Breast epithelium (tissue), 4 donors: ENCODE measurements around the gene MEIS2. TPM values are rescaled to one million over a fixed set of nuclear protein-coding genes. Genes with fewer than 3 reads are reported as not detected.

Experiments used
- DNase-seq, 2 donors: peaks; one replicate each; pipeline ENCODE4 v3.0.0-alpha.2; 2019; ENCODE audit warnings: low spot score in 2 of 2
- H3K27ac ChIP-seq, 2 donors: fragments of 200-600 bp; sonication (generic) in 1 of 2; one replicate each; pipeline ENCODE4 v1.5.1; 2016 to 2019; ENCODE audit warnings: mild to moderate bottlenecking in 1 of 2
- H3K27me3 ChIP-seq, 2 donors: fragments of 200-600 bp; sonication (generic) in 1 of 2; one replicate each; pipeline versions ENCODE4 v1.5.1 to v1.6.0; 2017 to 2019; ENCODE audit warnings: control low read depth in 1 of 2, mild to moderate bottlenecking in 1 of 2
- H3K36me3 ChIP-seq: fragments of 200-600 bp; one replicate; pipeline ENCODE4 v1.5.1; 2019
- H3K4me1 ChIP-seq, 2 donors: fragments of 200-600 bp; sonication (generic); one replicate each; pipeline ENCODE4 v1.5.1; 2016 to 2019; ENCODE audit warnings: control low read depth in 1 of 2
- H3K4me3 ChIP-seq, 3 donors: fragments of 200-600 bp; sonication (generic); 1 replicate in 2 of 3; 2 replicates in 1 of 3; pipeline ENCODE4 v1.5.1; 2016 to 2019; ENCODE audit warnings: mild to moderate bottlenecking in 3 of 3, moderate library complexity in 2 of 3
- H3K9me3 ChIP-seq, 2 donors: fragments of 200-600 bp; sonication (generic) in 1 of 2; one replicate each; pipeline ENCODE4 v1.5.1; 2016 to 2019; ENCODE audit warnings: control low read depth in 1 of 2
- POLR2A ChIP-seq: fragments of 450-650 bp; IDR thresholded peaks from one replicate; pipeline ENCODE4 v1.6.1; 2016; ENCODE audit warnings: antibody characterized with exemption, mild to moderate bottlenecking, moderate library complexity
- POLR2AphosphoS5 ChIP-seq, 3 donors: sonication (generic); formaldehyde crosslinking; IDR thresholded peaks; one replicate each; pipeline ENCODE4 v1.6.1; 2017; ENCODE audit warnings: antibody characterized with exemption in 3 of 3
- intact Hi-C: fragments of 100-400 bp; cut with DNase I; formaldehyde crosslinking; loops from one replicate; pipeline ENCODE4 v1.15.1; 2023; ENCODE audit warnings: low total_unique reads
- total RNA-seq, 3 donors: library from RNA; depleted of rRNA; stranded (reverse); fragments of >200 nt; gene quantifications; one replicate each; pipeline ENCODE4 v1.1.0, GENCODE V29; 2016
- TF ChIP-seq, protein P1 (sequence below), 3 donors: fragments of 450-650 bp; IDR thresholded peaks; one replicate each; pipeline ENCODE4 v1.5.1; 2016 to 2017; ENCODE audit warnings: antibody characterized with exemption in 3 of 3, mild to moderate bottlenecking in 3 of 3, moderate library complexity in 3 of 3

Gene MEIS2
- total RNA-seq = 10 to 100 TPM; 18.2 to 55.8 (median 28.5) TPM

DNA sequence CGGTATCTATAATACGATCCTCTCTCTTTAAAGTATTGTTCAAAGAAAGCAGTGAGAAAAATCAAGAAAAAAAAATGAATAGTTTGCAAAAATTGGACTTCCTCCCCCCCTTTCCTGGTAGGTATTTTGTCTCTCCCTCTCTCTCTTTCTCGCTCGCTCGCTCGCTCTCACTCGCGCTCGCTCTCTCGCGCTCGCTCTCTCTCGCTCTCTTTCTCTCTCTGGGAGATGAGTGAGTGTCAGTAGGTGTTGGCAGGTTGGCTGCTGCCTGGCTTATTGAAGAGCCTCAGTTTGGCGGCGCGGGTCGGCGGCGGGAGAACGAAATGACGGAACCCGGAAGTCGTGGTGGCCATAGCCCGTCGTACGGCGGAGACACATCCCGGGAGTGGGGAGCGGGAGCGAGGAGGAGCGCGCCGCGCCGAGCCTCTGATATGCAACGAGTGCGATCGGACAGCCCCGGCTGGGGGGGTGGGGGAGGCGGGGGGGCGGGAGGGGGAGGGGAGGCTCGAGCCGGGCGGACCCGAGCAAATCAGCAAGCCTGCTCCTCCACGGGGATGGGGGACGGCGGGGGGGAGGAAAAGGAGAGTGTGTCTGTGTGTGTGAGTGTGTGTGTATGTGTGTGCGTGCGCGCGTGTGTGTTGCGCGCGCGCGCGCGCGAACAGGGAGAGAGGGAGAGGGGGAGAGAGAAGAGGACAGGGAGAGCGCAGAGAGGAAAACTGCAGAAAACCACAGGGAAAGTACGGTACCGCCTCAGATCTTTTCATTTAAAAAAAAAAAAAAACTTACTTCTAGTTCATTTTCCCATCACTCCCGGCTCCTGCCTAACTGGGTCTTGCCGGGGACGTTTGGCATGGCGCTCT is at the start of gene MEIS2:
Gene MEIS2, minus strand, starts transcription at position 441 of the 857 bp plus-strand sequence. CDS start 1,083 bp downstream, outside the sequence.
- Histone ChIP-seq H3K4me1 (no peaks in the 10 kb centered on the region), H3K9me3 (no peaks in the 10 kb centered on the region), H3K36me3 (no peaks in the 10 kb centered on the region), H3K4me3 (peak within 1 kb of the TSS; percentile 69 to 76 (median 72)), H3K27me3 (peaks cover 0 to 6% of the 10 kb centered on the region in 2 donors), H3K27ac (peak within 1 kb of the TSS; percentile 91 to 95)
- TF ChIP-seq POLR2A (peak; percentile 72), POLR2AphosphoS5 (IDR thresholded peaks at IDR 0.05) (peak; percentile 68 to 89 (median 85))
- TF ChIP-seq, protein P1, sequence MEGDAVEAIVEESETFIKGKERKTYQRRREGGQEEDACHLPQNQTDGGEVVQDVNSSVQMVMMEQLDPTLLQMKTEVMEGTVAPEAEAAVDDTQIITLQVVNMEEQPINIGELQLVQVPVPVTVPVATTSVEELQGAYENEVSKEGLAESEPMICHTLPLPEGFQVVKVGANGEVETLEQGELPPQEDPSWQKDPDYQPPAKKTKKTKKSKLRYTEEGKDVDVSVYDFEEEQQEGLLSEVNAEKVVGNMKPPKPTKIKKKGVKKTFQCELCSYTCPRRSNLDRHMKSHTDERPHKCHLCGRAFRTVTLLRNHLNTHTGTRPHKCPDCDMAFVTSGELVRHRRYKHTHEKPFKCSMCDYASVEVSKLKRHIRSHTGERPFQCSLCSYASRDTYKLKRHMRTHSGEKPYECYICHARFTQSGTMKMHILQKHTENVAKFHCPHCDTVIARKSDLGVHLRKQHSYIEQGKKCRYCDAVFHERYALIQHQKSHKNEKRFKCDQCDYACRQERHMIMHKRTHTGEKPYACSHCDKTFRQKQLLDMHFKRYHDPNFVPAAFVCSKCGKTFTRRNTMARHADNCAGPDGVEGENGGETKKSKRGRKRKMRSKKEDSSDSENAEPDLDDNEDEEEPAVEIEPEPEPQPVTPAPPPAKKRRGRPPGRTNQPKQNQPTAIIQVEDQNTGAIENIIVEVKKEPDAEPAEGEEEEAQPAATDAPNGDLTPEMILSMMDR (IDR thresholded peaks at IDR 0.05) = no peak
- intact Hi-C loops = loop anchor here (10.0 kb wide), 1 partner anchor 216 kb away; no protein-coding TSS in a partner anchor
- peak; percentile 84 to 85 for DNase-seq

DNA sequence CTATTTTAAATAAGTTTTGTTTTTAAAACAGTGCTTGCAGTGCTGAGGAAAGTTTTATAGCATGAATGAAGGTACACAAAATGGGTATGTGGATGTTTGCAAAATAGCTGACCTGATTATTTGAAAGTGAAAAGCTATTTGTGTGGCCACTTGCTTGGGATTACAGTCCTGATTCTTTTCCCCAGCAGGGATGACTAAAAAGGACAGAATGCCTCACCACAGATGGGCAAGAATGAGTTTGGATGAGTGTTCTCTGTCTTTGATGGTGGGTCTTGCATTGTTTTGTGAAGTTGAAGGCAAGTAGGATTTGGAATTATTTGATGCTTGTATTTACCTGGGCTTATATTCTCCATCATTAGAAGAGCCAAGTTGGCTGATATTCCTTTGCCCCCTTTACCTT is 48.8 kb upstream of the MEIS2 start:
- DNase-seq = no peak
- H3K4me3 ChIP-seq = no peak overlapping the region
- intact Hi-C loops = loop anchor here (10.0 kb wide), 1 partner anchor 1634 kb away; no protein-coding TSS in a partner anchor
- TF ChIP-seq, protein P1 (IDR thresholded peaks at IDR 0.05) = no peak
- TF ChIP-seq POLR2AphosphoS5 (IDR thresholded peaks at IDR 0.05) (no peak), POLR2A (no peak)
- no peak overlapping the region for H3K27ac ChIP-seq
- H3K36me3 ChIP-seq = no peaks in the 10 kb centered on the region
- no peaks in the 10 kb centered on the region for H3K4me1 ChIP-seq
- H3K27me3 ChIP-seq = no peaks in the 10 kb centered on the region
- no peaks in the 10 kb centered on the region for H3K9me3 ChIP-seq

DNA sequence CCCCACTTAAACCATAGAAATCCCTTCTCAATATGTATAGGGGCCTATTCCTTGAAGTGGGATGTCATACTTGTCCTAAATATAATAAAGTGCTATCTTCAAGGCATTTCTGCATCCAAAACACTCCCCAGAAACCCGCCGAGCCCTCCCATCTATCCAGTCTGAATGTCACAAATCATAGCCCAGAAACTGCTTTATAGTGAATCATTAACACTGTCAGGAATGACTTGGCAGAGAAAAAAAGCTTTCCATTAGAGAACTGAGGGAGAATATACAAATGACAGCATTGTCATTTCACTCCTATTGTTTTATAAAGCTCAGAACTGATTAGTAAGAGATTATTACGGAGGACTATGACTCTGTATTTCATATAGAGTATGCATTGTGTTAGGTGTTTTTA is 48.4 kb upstream of the MEIS2 start:
- Histone ChIP-seq H3K4me1 (no peaks in the 10 kb centered on the region), H3K36me3 (no peaks in the 10 kb centered on the region), H3K4me3 (no peak overlapping the region), H3K9me3 (no peaks in the 10 kb centered on the region), H3K27ac (no peak overlapping the region), H3K27me3 (no peaks in the 10 kb centered on the region)
- TF ChIP-seq POLR2A = no peak
- TF ChIP-seq, protein P1 (IDR thresholded peaks at IDR 0.05) = no peak
- no peak for TF ChIP-seq POLR2AphosphoS5 (IDR thresholded peaks at IDR 0.05)
- intact Hi-C loops = loop anchor here (10.0 kb wide), 1 partner anchor 1634 kb away; no protein-coding TSS in a partner anchor
- DNase-seq = no peak

DNA sequence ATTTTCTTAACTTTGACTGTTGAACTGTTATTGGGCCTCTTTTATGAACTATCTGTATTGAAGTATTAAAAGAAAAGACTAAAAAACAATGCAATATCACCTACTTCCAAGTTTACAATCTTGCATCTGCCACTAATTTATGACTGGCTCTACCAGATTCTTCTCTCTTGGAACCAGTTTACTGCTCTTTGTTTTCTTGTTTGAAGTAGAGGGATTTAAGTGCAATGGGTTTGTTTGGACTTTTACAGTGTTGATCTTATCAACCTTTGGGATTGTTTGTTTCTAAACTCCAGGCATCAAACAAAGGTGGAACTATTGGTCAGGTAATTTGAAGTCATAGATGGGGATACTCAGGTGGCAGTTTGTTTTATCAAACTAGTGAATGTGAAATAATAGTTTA is 43.0 kb upstream of the MEIS2 start:
- TF ChIP-seq POLR2AphosphoS5 (IDR thresholded peaks at IDR 0.05) (no peak), POLR2A (no peak)
- TF ChIP-seq, protein P1 (IDR thresholded peaks at IDR 0.05) = no peak
- Histone ChIP-seq H3K4me3 (no peak overlapping the region), H3K4me1 (no peaks in the 10 kb centered on the region), H3K27me3 (no peaks in the 10 kb centered on the region), H3K9me3 (no peaks in the 10 kb centered on the region), H3K27ac (no peak overlapping the region), H3K36me3 (no peaks in the 10 kb centered on the region)
- no peak for DNase-seq
- intact Hi-C loops = loop anchor here (10.0 kb wide), 1 partner anchor 1629 kb away; no protein-coding TSS in a partner anchor

DNA sequence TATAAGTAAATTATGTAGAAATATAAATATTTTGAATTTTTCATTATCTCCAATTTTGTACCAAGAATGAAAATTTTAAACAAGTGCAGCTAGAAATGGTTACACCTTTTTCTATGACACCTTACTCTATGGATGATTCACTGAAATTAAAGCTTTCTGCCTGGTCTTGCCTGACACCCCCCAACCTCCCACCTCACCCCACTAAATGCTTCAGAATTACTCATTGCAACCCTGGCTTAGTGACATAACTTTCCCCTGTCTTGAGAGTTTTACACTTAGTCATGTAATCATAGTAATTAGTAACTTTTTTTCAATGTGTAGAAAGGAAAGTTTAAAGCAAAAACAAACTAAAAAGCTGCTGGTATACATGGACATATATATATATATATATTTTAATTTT is 42.0 kb upstream of the MEIS2 start:
- no peaks in the 10 kb centered on the region for H3K9me3 ChIP-seq
- no peaks in the 10 kb centered on the region for H3K27me3 ChIP-seq
- intact Hi-C loops = loop anchor here (10.0 kb wide), 1 partner anchor 1628 kb away; no protein-coding TSS in a partner anchor
- no peak overlapping the region for H3K4me3 ChIP-seq
- TF ChIP-seq POLR2A = no peak
- TF ChIP-seq, protein P1 (IDR thresholded peaks at IDR 0.05) = no peak
- no peak for TF ChIP-seq POLR2AphosphoS5 (IDR thresholded peaks at IDR 0.05)
- no peak overlapping the region for H3K27ac ChIP-seq
- no peaks in the 10 kb centered on the region for H3K36me3 ChIP-seq
- DNase-seq = no peak
- H3K4me1 ChIP-seq = no peaks in the 10 kb centered on the region
